K562 (cell line): Measurements from ENCODE around the gene NENF. TPM values are rescaled to one million over a fixed set of nuclear protein-coding genes. Genes with fewer than 3 reads are reported as not detected.

Source experiments
- CCAR2 ChIP-seq: fragments of 200-400 bp; formaldehyde crosslinking; IDR thresholded peaks from 2 replicates; pipeline ENCODE4 v1.6.1; 2017; ENCODE audit warnings: mild to moderate bottlenecking, low read depth, low read length
- KAT8 ChIP-seq: fragments of 450-650 bp; IDR thresholded peaks from 2 replicates; pipeline ENCODE4 v1.6.1; 2016; ENCODE audit warnings: low read depth, mild to moderate bottlenecking
- NFE2 ChIP-seq: IDR thresholded peaks from 2 replicates; pipeline ENCODE4 v1.6.1; 2014; ENCODE audit warnings: antibody characterized with exemption, low read depth
- TRIM24 ChIP-seq, 2 experiments: fragments of 450-650 bp; IDR thresholded peaks; 2 replicates each; pipeline ENCODE4 v1.6.1; 2016
- ZNF384 ChIP-seq: IDR thresholded peaks from 2 replicates; pipeline ENCODE4 v1.6.1; 2012; ENCODE audit warnings: low read depth, low read length, improper control_type of control experiment
- ZZZ3 ChIP-seq: fragments of 450-650 bp; IDR thresholded peaks from 2 replicates; pipeline ENCODE4 v1.6.1; 2016; ENCODE audit warnings: antibody characterized with exemption, mild to moderate bottlenecking, moderate library complexity
- polyA plus RNA-seq, 8 experiments: library from polyadenylated mRNA; depleted of rRNA in 4 of 8; stranded (reverse) in 5 of 8; unstranded in 3 of 8; fragments of >200 nt; fragmentation: Nextera tagmentation in 2 of 8; fragmentation: Illumina TruSeq in 1 of 8; extraction: Ambion mirVana in 2 of 8; extraction: Trizol in 1 of 8; gene quantifications; 2 replicates each; pipeline versions ENCODE4 v1.2.1 to v1.2.3, GENCODE V29; 2011 to 2014; ENCODE audit warnings: inconsistent platforms in 1 of 8, missing spikeins in 1 of 8
- total RNA-seq, 7 experiments: library from RNA; depleted of rRNA in 6 of 7; stranded (reverse); fragments of >200 nt in 6 of 7; fragmentation: Illumina TruSeq in 2 of 7; extraction: Trizol in 2 of 7; gene quantifications; 2 replicates each; pipeline versions ENCODE4 v1.2.1 to v1.2.3, GENCODE V29; 2011 to 2021; ENCODE audit warnings: low replicate concordance in 1 of 7
- TF ChIP-seq, protein P1 (sequence below): fragments of 250-450 bp; sonication (Bioruptor Pico); IDR thresholded peaks from 2 replicates; pipeline ENCODE4 v1.4.0; 2020
- TF ChIP-seq, protein P2 (sequence below): fragments of 250-450 bp; sonication (Bioruptor Pico); IDR thresholded peaks from 2 replicates; pipeline ENCODE4 v1.8.0; 2022; ENCODE audit warnings: moderate library complexity, mild to moderate bottlenecking, inconsistent platforms
- TF ChIP-seq, protein P3 (sequence below): IDR thresholded peaks from 2 replicates; pipeline ENCODE4 v1.6.1; 2011; ENCODE audit warnings: borderline replicate concordance, low read depth, mild to moderate bottlenecking, moderate library complexity, low read length; ENCODE audit not compliant: insufficient read depth, poor library complexity, severe bottlenecking
- TF ChIP-seq, protein P4 (sequence below): fragments of 250-450 bp; sonication (Bioruptor Pico); IDR thresholded peaks from 2 replicates; pipeline ENCODE4 v1.9.0; 2021; ENCODE audit warnings: mild to moderate bottlenecking, inconsistent platforms
- TF ChIP-seq, protein P5 (sequence below): sonication (generic); IDR thresholded peaks from 2 replicates; pipeline ENCODE4 v1.6.1; 2016
- TF ChIP-seq, protein P6 (sequence below), 3 experiments: IDR thresholded peaks in 2 of 3; conservative IDR thresholded peaks in 1 of 3; 2 replicates each; pipeline ENCODE4 v1.5.1; 2011 to 2012; ENCODE audit warnings: low read length in 3 of 3, mild to moderate bottlenecking in 3 of 3, control low read depth in 2 of 3, improper control_type of control experiment in 1 of 3, inconsistent platforms in 1 of 3, low read depth in 1 of 3, mixed read lengths in 1 of 3, moderate library complexity in 1 of 3; ENCODE audit not compliant: insufficient read depth in 2 of 3
- TF ChIP-seq, protein P7 (sequence below): fragments of 450-650 bp; formaldehyde crosslinking; IDR thresholded peaks from 2 replicates; pipeline ENCODE4 v1.4.0; 2020; ENCODE audit warnings: mild to moderate bottlenecking, mixed read lengths

The NENF gene
- total and polyA plus RNA-seq, 9 of the 15 experiments (the other 6 are each of a cell fraction or from before 2014, with no cell fraction given): 6.1 to 100 (median 72.8) TPM

DNA sequence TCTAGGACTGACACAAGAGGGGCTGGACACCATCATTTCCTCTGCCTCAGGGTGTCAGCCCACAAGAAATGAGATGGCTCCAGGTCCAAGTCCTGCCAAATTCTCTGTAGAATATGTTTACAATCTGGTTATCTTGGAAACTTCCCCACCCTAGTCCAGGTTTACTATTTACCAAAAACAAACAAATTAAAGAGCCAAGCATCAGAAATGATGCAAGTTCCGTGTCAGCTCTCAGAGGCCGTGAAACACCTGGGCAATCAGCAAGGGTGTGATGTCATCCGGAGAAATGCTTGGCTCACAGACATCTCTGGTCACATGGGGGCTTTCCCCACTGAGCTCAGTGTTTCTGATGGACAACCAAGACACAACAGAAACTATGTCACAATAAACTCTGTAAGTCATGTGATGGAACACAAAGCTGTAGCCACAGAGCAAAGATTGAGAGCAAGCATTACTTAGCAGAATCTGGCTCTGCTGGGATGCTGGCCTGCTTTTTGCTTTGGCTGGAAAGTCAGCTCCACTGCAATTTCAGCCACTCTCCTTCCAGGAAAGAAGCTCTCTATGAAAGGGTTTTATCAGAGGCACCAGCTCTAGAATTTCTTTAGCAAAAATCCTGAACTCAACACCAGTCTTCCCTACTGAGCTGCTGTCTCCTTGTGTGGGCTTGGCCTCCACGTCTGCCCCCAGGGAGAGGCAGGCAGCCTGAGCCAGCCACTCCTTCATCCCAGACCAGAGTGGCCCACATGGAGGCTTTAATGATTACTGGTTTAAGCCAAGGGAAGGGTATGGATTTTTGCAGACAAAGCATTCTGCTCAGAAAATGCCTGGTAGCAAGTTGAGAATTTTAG lies 55.9 kb downstream of the NENF start (continued):
- TF ChIP-seq, protein P1, sequence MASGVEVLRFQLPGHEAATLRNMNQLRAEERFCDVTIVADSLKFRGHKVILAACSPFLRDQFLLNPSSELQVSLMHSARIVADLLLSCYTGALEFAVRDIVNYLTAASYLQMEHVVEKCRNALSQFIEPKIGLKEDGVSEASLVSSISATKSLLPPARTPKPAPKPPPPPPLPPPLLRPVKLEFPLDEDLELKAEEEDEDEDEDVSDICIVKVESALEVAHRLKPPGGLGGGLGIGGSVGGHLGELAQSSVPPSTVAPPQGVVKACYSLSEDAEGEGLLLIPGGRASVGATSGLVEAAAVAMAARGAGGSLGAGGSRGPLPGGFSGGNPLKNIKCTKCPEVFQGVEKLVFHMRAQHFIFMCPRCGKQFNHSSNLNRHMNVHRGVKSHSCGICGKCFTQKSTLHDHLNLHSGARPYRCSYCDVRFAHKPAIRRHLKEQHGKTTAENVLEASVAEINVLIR: no peak; the same call in 1 of the 2 replicates
- TF ChIP-seq ZZZ3: no peak
- TF ChIP-seq, protein P2, sequence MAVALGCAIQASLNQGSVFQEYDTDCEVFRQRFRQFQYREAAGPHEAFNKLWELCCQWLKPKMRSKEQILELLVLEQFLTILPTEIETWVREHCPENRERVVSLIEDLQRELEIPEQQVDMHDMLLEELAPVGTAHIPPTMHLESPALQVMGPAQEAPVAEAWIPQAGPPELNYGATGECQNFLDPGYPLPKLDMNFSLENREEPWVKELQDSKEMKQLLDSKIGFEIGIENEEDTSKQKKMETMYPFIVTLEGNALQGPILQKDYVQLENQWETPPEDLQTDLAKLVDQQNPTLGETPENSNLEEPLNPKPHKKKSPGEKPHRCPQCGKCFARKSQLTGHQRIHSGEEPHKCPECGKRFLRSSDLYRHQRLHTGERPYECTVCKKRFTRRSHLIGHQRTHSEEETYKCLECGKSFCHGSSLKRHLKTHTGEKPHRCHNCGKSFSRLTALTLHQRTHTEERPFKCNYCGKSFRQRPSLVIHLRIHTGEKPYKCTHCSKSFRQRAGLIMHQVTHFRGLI (CRISPR knock-in tag): 0 out of 2 replicates have a peak, but pooled peaks have one; percentile 7
- TF ChIP-seq, protein P3, sequence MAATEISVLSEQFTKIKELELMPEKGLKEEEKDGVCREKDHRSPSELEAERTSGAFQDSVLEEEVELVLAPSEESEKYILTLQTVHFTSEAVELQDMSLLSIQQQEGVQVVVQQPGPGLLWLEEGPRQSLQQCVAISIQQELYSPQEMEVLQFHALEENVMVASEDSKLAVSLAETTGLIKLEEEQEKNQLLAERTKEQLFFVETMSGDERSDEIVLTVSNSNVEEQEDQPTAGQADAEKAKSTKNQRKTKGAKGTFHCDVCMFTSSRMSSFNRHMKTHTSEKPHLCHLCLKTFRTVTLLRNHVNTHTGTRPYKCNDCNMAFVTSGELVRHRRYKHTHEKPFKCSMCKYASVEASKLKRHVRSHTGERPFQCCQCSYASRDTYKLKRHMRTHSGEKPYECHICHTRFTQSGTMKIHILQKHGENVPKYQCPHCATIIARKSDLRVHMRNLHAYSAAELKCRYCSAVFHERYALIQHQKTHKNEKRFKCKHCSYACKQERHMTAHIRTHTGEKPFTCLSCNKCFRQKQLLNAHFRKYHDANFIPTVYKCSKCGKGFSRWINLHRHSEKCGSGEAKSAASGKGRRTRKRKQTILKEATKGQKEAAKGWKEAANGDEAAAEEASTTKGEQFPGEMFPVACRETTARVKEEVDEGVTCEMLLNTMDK: no peak
- TF ChIP-seq, protein P4, sequence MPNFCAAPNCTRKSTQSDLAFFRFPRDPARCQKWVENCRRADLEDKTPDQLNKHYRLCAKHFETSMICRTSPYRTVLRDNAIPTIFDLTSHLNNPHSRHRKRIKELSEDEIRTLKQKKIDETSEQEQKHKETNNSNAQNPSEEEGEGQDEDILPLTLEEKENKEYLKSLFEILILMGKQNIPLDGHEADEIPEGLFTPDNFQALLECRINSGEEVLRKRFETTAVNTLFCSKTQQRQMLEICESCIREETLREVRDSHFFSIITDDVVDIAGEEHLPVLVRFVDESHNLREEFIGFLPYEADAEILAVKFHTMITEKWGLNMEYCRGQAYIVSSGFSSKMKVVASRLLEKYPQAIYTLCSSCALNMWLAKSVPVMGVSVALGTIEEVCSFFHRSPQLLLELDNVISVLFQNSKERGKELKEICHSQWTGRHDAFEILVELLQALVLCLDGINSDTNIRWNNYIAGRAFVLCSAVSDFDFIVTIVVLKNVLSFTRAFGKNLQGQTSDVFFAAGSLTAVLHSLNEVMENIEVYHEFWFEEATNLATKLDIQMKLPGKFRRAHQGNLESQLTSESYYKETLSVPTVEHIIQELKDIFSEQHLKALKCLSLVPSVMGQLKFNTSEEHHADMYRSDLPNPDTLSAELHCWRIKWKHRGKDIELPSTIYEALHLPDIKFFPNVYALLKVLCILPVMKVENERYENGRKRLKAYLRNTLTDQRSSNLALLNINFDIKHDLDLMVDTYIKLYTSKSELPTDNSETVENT (CRISPR knock-in tag): no peak
- no peak for TF ChIP-seq ZNF384
- no peak for TF ChIP-seq KAT8
- TF ChIP-seq CCAR2: no peak
- TF ChIP-seq, protein P5, sequence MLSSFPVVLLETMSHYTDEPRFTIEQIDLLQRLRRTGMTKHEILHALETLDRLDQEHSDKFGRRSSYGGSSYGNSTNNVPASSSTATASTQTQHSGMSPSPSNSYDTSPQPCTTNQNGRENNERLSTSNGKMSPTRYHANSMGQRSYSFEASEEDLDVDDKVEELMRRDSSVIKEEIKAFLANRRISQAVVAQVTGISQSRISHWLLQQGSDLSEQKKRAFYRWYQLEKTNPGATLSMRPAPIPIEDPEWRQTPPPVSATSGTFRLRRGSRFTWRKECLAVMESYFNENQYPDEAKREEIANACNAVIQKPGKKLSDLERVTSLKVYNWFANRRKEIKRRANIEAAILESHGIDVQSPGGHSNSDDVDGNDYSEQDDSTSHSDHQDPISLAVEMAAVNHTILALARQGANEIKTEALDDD: no peak
- peak; percentile 98 to 99 for TF ChIP-seq TRIM24 (IDR thresholded peaks at IDR 0.05)
- TF ChIP-seq, protein P6, sequence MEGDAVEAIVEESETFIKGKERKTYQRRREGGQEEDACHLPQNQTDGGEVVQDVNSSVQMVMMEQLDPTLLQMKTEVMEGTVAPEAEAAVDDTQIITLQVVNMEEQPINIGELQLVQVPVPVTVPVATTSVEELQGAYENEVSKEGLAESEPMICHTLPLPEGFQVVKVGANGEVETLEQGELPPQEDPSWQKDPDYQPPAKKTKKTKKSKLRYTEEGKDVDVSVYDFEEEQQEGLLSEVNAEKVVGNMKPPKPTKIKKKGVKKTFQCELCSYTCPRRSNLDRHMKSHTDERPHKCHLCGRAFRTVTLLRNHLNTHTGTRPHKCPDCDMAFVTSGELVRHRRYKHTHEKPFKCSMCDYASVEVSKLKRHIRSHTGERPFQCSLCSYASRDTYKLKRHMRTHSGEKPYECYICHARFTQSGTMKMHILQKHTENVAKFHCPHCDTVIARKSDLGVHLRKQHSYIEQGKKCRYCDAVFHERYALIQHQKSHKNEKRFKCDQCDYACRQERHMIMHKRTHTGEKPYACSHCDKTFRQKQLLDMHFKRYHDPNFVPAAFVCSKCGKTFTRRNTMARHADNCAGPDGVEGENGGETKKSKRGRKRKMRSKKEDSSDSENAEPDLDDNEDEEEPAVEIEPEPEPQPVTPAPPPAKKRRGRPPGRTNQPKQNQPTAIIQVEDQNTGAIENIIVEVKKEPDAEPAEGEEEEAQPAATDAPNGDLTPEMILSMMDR (IDR thresholded peaks at IDR 0.05 in 2 of 3, conservative IDR thresholded peaks at IDR 0.05 in 1 of 3; ENCODE audit: insufficient read depth in 2 of 3, low read depth in 1 of 3, low read length in 3 of 3): no peak
- TF ChIP-seq, protein P7, sequence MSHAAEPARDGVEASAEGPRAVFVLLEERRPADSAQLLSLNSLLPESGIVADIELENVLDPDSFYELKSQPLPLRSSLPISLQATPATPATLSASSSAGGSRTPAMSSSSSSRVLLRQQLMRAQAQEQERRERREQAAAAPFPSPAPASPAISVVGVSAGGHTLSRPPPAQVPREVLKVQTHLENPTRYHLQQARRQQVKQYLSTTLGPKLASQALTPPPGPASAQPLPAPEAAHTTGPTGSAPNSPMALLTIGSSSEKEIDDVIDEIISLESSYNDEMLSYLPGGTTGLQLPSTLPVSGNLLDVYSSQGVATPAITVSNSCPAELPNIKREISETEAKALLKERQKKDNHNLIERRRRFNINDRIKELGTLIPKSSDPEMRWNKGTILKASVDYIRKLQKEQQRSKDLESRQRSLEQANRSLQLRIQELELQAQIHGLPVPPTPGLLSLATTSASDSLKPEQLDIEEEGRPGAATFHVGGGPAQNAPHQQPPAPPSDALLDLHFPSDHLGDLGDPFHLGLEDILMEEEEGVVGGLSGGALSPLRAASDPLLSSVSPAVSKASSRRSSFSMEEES (CRISPR knock-in tag): peak; percentile 92
- TF ChIP-seq NFE2: peak; percentile 68
